ENCODE results near the gene CTBP2. TPM values are rescaled to one million over a fixed set of nuclear protein-coding genes. Genes with fewer than 3 reads are reported as not detected.

Gene CTBP2
- total RNA-seq, 2 experiments from 2014 or later, result 0.17 TPM; not detected in 1

- DNase-seq (peak in 2 of 14 experiments; percentile 5 to 46), ATAC-seq (ENCODE audit: poor library complexity) (no peak)
- Mint-ChIP-seq H3K4me3 (no peak overlapping the region), H3K36me3 (ENCODE audit: low read depth) (no peaks in the 10 kb centered on the region), H3K9me3 (no peaks in the 10 kb centered on the region), H3K27me3 (peaks cover 3% of the 10 kb centered on the region), H3K27ac (no peak overlapping the region), H3K4me1 (ENCODE audit: low read depth) (peaks cover 14% of the 10 kb centered on the region)
- CTCF ChIA-PET, result no interaction called here
- Histone ChIP-seq H3K4me3 (ENCODE audit: low read length) (no peak overlapping the region), H3K27me3 (ENCODE audit: control insufficient read depth in 1 of 2, insufficient read depth in 2 of 2, low read length in 2 of 2) (peaks cover 0 to 2% of the 10 kb centered on the region in 2 experiments), H3K27ac (ENCODE audit: low read depth in 1 of 2, low read length in 2 of 2) (no peak overlapping the region), H3K9me3 (ENCODE audit: control insufficient read depth in 1 of 2, insufficient read depth in 1 of 2, low read length in 2 of 2) (no peaks in the 10 kb centered on the region), H3K4me1 (ENCODE audit: insufficient read depth, low read length) (peaks cover 12% of the 10 kb centered on the region), H3K36me3 (ENCODE audit: insufficient read depth, low read length) (no peaks in the 10 kb centered on the region)
- POLR2A ChIA-PET, result no interaction called here
- TF ChIP-seq CTCF (IDR thresholded peaks at IDR 0.05), result no peak
- intact Hi-C loops (cut with DNase I, micrococcal nuclease), result loop anchor here in 1 of 2 experiments (5.0 kb wide), 1 partner anchor 533 kb away; no protein-coding TSS in a partner anchor
Observed at GRCh38 chr10:125064681-125065492, 95.5 kb downstream of the CTBP2 start.

GRCh38 chr10:125063256-125063925 lies 97.0 kb downstream of the CTBP2 start:
- peaks cover 12% of the 10 kb centered on the region for H3K4me1 ChIP-seq (ENCODE audit: insufficient read depth, low read length)
- Mint-ChIP-seq H3K9me3 (no peaks in the 10 kb centered on the region), H3K4me3 (no peak overlapping the region), H3K27ac (no peak overlapping the region), H3K36me3 (ENCODE audit: low read depth) (no peaks in the 10 kb centered on the region), H3K4me1 (ENCODE audit: low read depth) (peaks cover 14% of the 10 kb centered on the region), H3K27me3 (peaks cover 6% of the 10 kb centered on the region)
- ATAC-seq (ENCODE audit: poor library complexity) (no peak), DNase-seq (no peak)
- POLR2A ChIA-PET, result no interaction called here
- no peak overlapping the region for H3K4me3 ChIP-seq (ENCODE audit: low read length)
- TF ChIP-seq CTCF (IDR thresholded peaks at IDR 0.05), result no peak
- no peak overlapping the region for H3K27ac ChIP-seq (ENCODE audit: low read depth in 1 of 2, low read length in 2 of 2)
- peaks cover 0 to 2% of the 10 kb centered on the region in 2 experiments for H3K27me3 ChIP-seq (ENCODE audit: control insufficient read depth in 1 of 2, insufficient read depth in 2 of 2, low read length in 2 of 2)
- intact Hi-C loops (cut with DNase I, micrococcal nuclease), result loop anchor here in 1 of 2 experiments (5.0 kb wide), 1 partner anchor 531 kb away; no protein-coding TSS in a partner anchor
- no peaks in the 10 kb centered on the region for H3K36me3 ChIP-seq (ENCODE audit: insufficient read depth, low read length)
- H3K9me3 ChIP-seq (ENCODE audit: control insufficient read depth in 1 of 2, insufficient read depth in 1 of 2, low read length in 2 of 2), result no peaks in the 10 kb centered on the region
- CTCF ChIA-PET, result no interaction called here

- intact Hi-C loops (cut with DNase I, micrococcal nuclease), result loop anchor here in 1 of 2 experiments (5.0 kb wide), 1 partner anchor 531 kb away; no protein-coding TSS in a partner anchor
- POLR2A ChIA-PET, result no interaction called here
Observed at GRCh38 chr10:125062914-125063230, 97.5 kb downstream of the CTBP2 start.

More at GRCh38 chr10:125062914-125063230, 97.5 kb downstream of the CTBP2 start:
- Histone ChIP-seq H3K4me3 (ENCODE audit: low read length) (no peak overlapping the region), H3K36me3 (ENCODE audit: insufficient read depth, low read length) (no peaks in the 10 kb centered on the region), H3K27me3 (ENCODE audit: control insufficient read depth in 1 of 2, insufficient read depth in 2 of 2, low read length in 2 of 2) (peaks cover 0 to 2% of the 10 kb centered on the region in 2 experiments), H3K27ac (ENCODE audit: low read depth in 1 of 2, low read length in 2 of 2) (no peak overlapping the region), H3K9me3 (ENCODE audit: control insufficient read depth in 1 of 2, insufficient read depth in 1 of 2, low read length in 2 of 2) (no peaks in the 10 kb centered on the region), H3K4me1 (ENCODE audit: insufficient read depth, low read length) (peaks cover 12% of the 10 kb centered on the region)
- Mint-ChIP-seq H3K4me3 (no peak overlapping the region), H3K9me3 (no peaks in the 10 kb centered on the region), H3K27me3 (peaks cover 6% of the 10 kb centered on the region), H3K4me1 (ENCODE audit: low read depth) (peaks cover 14% of the 10 kb centered on the region), H3K27ac (no peak overlapping the region), H3K36me3 (ENCODE audit: low read depth) (no peaks in the 10 kb centered on the region)
- no peak for DNase-seq
- TF ChIP-seq CTCF (IDR thresholded peaks at IDR 0.05), result no peak
- no peak for ATAC-seq (ENCODE audit: poor library complexity)
- CTCF ChIA-PET, result no interaction called here

Data from CD4-positive, alpha-beta T cell (primary cell).